ENCODE data around the gene DCP2.

DCP2 gene

GRCh38 chr5:113038136-113038535, 61.5 kb downstream of the DCP2 start:
- Histone ChIP-seq H3K36me3 (ENCODE audit: control insufficient read depth, low read length) (no peaks in the 10 kb centered on the region), H3K27ac (ENCODE audit: low read depth, low read length) (no peak overlapping the region), H3K79me2 (ENCODE audit: control insufficient read depth, low read length) (no peaks in the 10 kb centered on the region), H3K9me3 (ENCODE audit: control insufficient read depth, insufficient read depth, low read length) (no peaks in the 10 kb centered on the region), H3F3A (ENCODE audit: control insufficient read depth, insufficient read depth) (no peaks in the 10 kb centered on the region), H4K20me1 (ENCODE audit: control insufficient read depth, insufficient read depth, low read depth, low read length) (no peaks in the 10 kb centered on the region), H3K27me3 (ENCODE audit: control insufficient read depth, low read length) (peaks cover 4% of the 10 kb centered on the region; the same call in 1 of the 2 replicates), H3K4me3 (ENCODE audit: low read length) (no peak overlapping the region), H3K9me2 (replicated peaks; ENCODE audit: control insufficient read depth, low read length) (no peaks in the 10 kb centered on the region), H3K4me1 (ENCODE audit: control insufficient read depth, low read length) (no peaks in the 10 kb centered on the region), H3K4me2 (ENCODE audit: low read length) (no peak overlapping the region)
- no peak for TF ChIP-seq EZH2phosphoT487 (IDR thresholded peaks at IDR 0.05; ENCODE audit: borderline replicate concordance, low read length)
- TF ChIP-seq CTCF (IDR thresholded peaks at IDR 0.05; ENCODE audit: low read depth, low read length, poor library complexity, severe bottlenecking): no peak

- Histone ChIP-seq H3K4me2 (ENCODE audit: low read length) (no peak overlapping the region), H3K79me2 (ENCODE audit: control insufficient read depth, low read length) (no peaks in the 10 kb centered on the region), H3K36me3 (ENCODE audit: control insufficient read depth, low read length) (no peaks in the 10 kb centered on the region), H3K9me3 (ENCODE audit: control insufficient read depth, insufficient read depth, low read length) (no peaks in the 10 kb centered on the region), H3K4me1 (ENCODE audit: control insufficient read depth, low read length) (no peaks in the 10 kb centered on the region), H4K20me1 (ENCODE audit: control insufficient read depth, insufficient read depth, low read depth, low read length) (no peaks in the 10 kb centered on the region), H3F3A (ENCODE audit: control insufficient read depth, insufficient read depth) (no peaks in the 10 kb centered on the region), H3K9me2 (replicated peaks; ENCODE audit: control insufficient read depth, low read length) (no peaks in the 10 kb centered on the region), H3K27me3 (ENCODE audit: control insufficient read depth, low read length) (peaks cover 4% of the 10 kb centered on the region; the same call in 1 of the 2 replicates), H3K4me3 (ENCODE audit: low read length) (no peak overlapping the region), H3K27ac (ENCODE audit: low read depth, low read length) (no peak overlapping the region)
- no peak for TF ChIP-seq CTCF (IDR thresholded peaks at IDR 0.05; ENCODE audit: low read depth, low read length, poor library complexity, severe bottlenecking)
- no peak for TF ChIP-seq EZH2phosphoT487 (IDR thresholded peaks at IDR 0.05; ENCODE audit: borderline replicate concordance, low read length)
Observed at GRCh38 chr5:113038714-113039113, 62.1 kb downstream of the DCP2 start.

GRCh38 chr5:113039229-113039933, 62.8 kb downstream of the DCP2 start:
- no peaks in the 10 kb centered on the region for H3K9me2 ChIP-seq (replicated peaks; ENCODE audit: control insufficient read depth, low read length)
- H3K4me3 ChIP-seq (ENCODE audit: low read length): no peak overlapping the region
- H3K79me2 ChIP-seq (ENCODE audit: control insufficient read depth, low read length): no peaks in the 10 kb centered on the region
- TF ChIP-seq EZH2phosphoT487 (IDR thresholded peaks at IDR 0.05; ENCODE audit: borderline replicate concordance, low read length) (no peak), CTCF (IDR thresholded peaks at IDR 0.05; ENCODE audit: low read depth, low read length, poor library complexity, severe bottlenecking) (no peak)
- no peaks in the 10 kb centered on the region for H3K9me3 ChIP-seq (ENCODE audit: control insufficient read depth, insufficient read depth, low read length)
- H3K4me2 ChIP-seq (ENCODE audit: low read length): no peak overlapping the region
- H3K27ac ChIP-seq (ENCODE audit: low read depth, low read length): no peak overlapping the region
- H3K4me1 ChIP-seq (ENCODE audit: control insufficient read depth, low read length): no peaks in the 10 kb centered on the region
- H3K27me3 ChIP-seq (ENCODE audit: control insufficient read depth, low read length): peaks cover 4% of the 10 kb centered on the region; the same call in 1 of the 2 replicates
- no peaks in the 10 kb centered on the region for H3K36me3 ChIP-seq (ENCODE audit: control insufficient read depth, low read length)
- no peaks in the 10 kb centered on the region for H4K20me1 ChIP-seq (ENCODE audit: control insufficient read depth, insufficient read depth, low read depth, low read length)
- no peaks in the 10 kb centered on the region for H3F3A ChIP-seq (ENCODE audit: control insufficient read depth, insufficient read depth)
